WERI-Rb-1 (cell line): ENCODE results near the gene VSX2.
"Not testable (repeated sequence)": the region's sequence is repeated elsewhere in the genome, so short reads cannot be mapped to it uniquely, and the experiment has no call there.

Experiments used
- DNase-seq: peaks from one replicate; pipeline ENCODE4 v3.0.0-alpha.2; 2020
- H3K27ac ChIP-seq: fragments of 250-450 bp; sonication (Bioruptor Pico); 2 replicates; pipeline ENCODE4 v1.5.1; 2020; ENCODE audit warnings: mild to moderate bottlenecking, moderate library complexity
- H3K27me3 ChIP-seq: fragments of 250-450 bp; sonication (Bioruptor Pico); 2 replicates; pipeline ENCODE4 v1.5.1; 2021; ENCODE audit warnings: mild to moderate bottlenecking, low read depth, moderate library complexity; ENCODE audit not compliant: insufficient read depth, severe bottlenecking
- H3K36me3 ChIP-seq: fragments of 250-450 bp; sonication (Bioruptor Pico); 2 replicates; pipeline ENCODE4 v1.5.1; 2020; ENCODE audit warnings: mild to moderate bottlenecking, moderate library complexity
- H3K4me3 ChIP-seq: 2 replicates; pipeline ENCODE4 v1.5.1; 2011; ENCODE audit warnings: low read depth, mild to moderate bottlenecking, control low read depth, low read length
- H3K9me3 ChIP-seq: fragments of 250-450 bp; sonication (Bioruptor Pico); 2 replicates; pipeline ENCODE4 v1.5.1; 2021; ENCODE audit warnings: mild to moderate bottlenecking, moderate library complexity; ENCODE audit not compliant: severe bottlenecking
- CTCF ChIP-seq: IDR thresholded peaks from 2 replicates; pipeline ENCODE4 v1.5.1; 2011; ENCODE audit warnings: low read depth, mild to moderate bottlenecking, control low read depth, inconsistent platforms, low read length

VSX2 gene

GRCh38 chr14:74263921-74264320, 24.7 kb downstream of the VSX2 start:
- Histone ChIP-seq H3K4me3 (no peak overlapping the region), H3K36me3 (no peaks in the 10 kb centered on the region), H3K9me3 (no peaks in the 10 kb centered on the region), H3K27me3 (no peaks in the 10 kb centered on the region), H3K27ac (no peak overlapping the region; the same call in 1 of the 2 replicates)
- DNase-seq = no peak
- TF ChIP-seq CTCF = no peak

GRCh38 chr14:74265301-74265965, 26.2 kb downstream of the VSX2 start:
- DNase-seq = peak; percentile 73
- Histone ChIP-seq H3K9me3 (no peaks in the 10 kb centered on the region), H3K36me3 (no peaks in the 10 kb centered on the region), H3K4me3 (peak overlapping the region; percentile 23), H3K27ac (peak overlapping the region; percentile 93), H3K27me3 (no peaks in the 10 kb centered on the region)
- TF ChIP-seq CTCF = no peak

GRCh38 chr14:74267588-74267987, 28.3 kb downstream of the VSX2 start:
- TF ChIP-seq CTCF = no peak
- H3K4me3 ChIP-seq = no peak overlapping the region
- no peaks in the 10 kb centered on the region for H3K27me3 ChIP-seq
- H3K9me3 ChIP-seq = no peaks in the 10 kb centered on the region
- H3K36me3 ChIP-seq = no peaks in the 10 kb centered on the region
- no peak for DNase-seq
- H3K27ac ChIP-seq = no peak overlapping the region

- not testable (repeated sequence) for H3K4me3 ChIP-seq, H3K27me3 ChIP-seq, H3K36me3 ChIP-seq, H3K27ac ChIP-seq, H3K9me3 ChIP-seq, DNase-seq
Observed at GRCh38 chr14:74270382-74271177, 31.3 kb downstream of the VSX2 start.

GRCh38 chr14:74271365-74271764, 32.1 kb downstream of the VSX2 start:
- DNase-seq = no peak
- Histone ChIP-seq H3K4me3 (no peak overlapping the region), H3K27me3 (no peaks in the 10 kb centered on the region), H3K27ac (no peak overlapping the region), H3K36me3 (no peaks in the 10 kb centered on the region), H3K9me3 (no peaks in the 10 kb centered on the region)
- TF ChIP-seq CTCF = no peak

- H3K27me3 ChIP-seq = no peaks in the 10 kb centered on the region
- no peaks in the 10 kb centered on the region; the same call in 1 of the 2 replicates for H3K36me3 ChIP-seq
- TF ChIP-seq CTCF = no peak
- no peak overlapping the region for H3K4me3 ChIP-seq
- no peak for DNase-seq
- H3K9me3 ChIP-seq = peaks cover 4% of the 10 kb centered on the region
- no peak overlapping the region for H3K27ac ChIP-seq
Observed at GRCh38 chr14:74275241-74275841, 36.1 kb downstream of the VSX2 start.
